ENCODE data around the gene SNX25. TPM values are rescaled to one million over a fixed set of nuclear protein-coding genes. Genes with fewer than 3 reads are reported as not detected.

The SNX25 gene
- total RNA-seq, 1 experiment from 2014 or later, result 16.7 TPM

DNA sequence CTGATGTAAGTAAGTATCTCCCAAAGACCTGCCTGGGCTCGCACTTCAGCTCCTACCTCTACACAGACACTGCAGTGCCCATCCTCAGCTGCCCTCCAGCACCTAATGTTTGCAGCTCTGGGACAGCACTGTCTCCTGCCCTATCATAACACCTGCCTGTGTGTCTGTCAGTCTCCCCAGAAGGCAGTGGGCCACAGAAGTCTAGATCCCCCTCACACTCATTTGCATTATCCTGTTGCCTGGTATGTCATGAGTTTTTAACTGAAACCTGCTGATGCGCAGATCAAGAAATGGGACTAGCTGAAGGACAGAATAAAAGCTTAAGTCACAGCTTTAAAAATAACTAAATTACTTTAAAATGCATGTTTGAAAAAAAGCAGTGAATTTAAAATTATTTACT is 143.3 kb downstream of the SNX25 start:
- no peak overlapping the region for H3K27ac ChIP-seq (ENCODE audit: low read length)
- POLR2A ChIA-PET, result no interaction called here
- intact Hi-C loops (cut with micrococcal nuclease; ENCODE audit: unreplicated experiment), result no loop called here
- in situ Hi-C loops (cut with HindIII; ENCODE audit: low pct_unique_long_range_greater_than_20kb, low sequenced_read_pairs), result no loop called here
- no peak overlapping the region for H3K4me3 ChIP-seq (ENCODE audit: low read depth in 2 of 2, low read length in 2 of 2)
- H3K4me1 ChIP-seq (ENCODE audit: control insufficient read depth, insufficient read depth, low read length), result no peaks in the 10 kb centered on the region
- no peaks in the 10 kb centered on the region; the same call in 1 of the 2 replicates for H3K36me3 ChIP-seq (ENCODE audit: control insufficient read depth, insufficient read depth, low read length)
- DNase-seq (ENCODE audit: low read depth, low spot score) (no peak), ATAC-seq (no peak)
- CTCF ChIA-PET, result no interaction called here
- no TSS peak for BruUV-seq (replicated peaks)
- TF ChIP-seq, protein P1, sequence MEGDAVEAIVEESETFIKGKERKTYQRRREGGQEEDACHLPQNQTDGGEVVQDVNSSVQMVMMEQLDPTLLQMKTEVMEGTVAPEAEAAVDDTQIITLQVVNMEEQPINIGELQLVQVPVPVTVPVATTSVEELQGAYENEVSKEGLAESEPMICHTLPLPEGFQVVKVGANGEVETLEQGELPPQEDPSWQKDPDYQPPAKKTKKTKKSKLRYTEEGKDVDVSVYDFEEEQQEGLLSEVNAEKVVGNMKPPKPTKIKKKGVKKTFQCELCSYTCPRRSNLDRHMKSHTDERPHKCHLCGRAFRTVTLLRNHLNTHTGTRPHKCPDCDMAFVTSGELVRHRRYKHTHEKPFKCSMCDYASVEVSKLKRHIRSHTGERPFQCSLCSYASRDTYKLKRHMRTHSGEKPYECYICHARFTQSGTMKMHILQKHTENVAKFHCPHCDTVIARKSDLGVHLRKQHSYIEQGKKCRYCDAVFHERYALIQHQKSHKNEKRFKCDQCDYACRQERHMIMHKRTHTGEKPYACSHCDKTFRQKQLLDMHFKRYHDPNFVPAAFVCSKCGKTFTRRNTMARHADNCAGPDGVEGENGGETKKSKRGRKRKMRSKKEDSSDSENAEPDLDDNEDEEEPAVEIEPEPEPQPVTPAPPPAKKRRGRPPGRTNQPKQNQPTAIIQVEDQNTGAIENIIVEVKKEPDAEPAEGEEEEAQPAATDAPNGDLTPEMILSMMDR (IDR thresholded peaks at IDR 0.05), result no peak
- TF ChIP-seq TCF7L2 (IDR thresholded peaks at IDR 0.05; ENCODE audit: low read depth, low read length) (no peak), POLR2AphosphoS5 (IDR thresholded peaks at IDR 0.05; ENCODE audit: low read depth, low read length) (no peak), SIN3A (IDR thresholded peaks at IDR 0.05; ENCODE audit: borderline replicate concordance, insufficient read depth, low read depth, low read length) (no peak)
- TF ChIP-seq, protein P2, sequence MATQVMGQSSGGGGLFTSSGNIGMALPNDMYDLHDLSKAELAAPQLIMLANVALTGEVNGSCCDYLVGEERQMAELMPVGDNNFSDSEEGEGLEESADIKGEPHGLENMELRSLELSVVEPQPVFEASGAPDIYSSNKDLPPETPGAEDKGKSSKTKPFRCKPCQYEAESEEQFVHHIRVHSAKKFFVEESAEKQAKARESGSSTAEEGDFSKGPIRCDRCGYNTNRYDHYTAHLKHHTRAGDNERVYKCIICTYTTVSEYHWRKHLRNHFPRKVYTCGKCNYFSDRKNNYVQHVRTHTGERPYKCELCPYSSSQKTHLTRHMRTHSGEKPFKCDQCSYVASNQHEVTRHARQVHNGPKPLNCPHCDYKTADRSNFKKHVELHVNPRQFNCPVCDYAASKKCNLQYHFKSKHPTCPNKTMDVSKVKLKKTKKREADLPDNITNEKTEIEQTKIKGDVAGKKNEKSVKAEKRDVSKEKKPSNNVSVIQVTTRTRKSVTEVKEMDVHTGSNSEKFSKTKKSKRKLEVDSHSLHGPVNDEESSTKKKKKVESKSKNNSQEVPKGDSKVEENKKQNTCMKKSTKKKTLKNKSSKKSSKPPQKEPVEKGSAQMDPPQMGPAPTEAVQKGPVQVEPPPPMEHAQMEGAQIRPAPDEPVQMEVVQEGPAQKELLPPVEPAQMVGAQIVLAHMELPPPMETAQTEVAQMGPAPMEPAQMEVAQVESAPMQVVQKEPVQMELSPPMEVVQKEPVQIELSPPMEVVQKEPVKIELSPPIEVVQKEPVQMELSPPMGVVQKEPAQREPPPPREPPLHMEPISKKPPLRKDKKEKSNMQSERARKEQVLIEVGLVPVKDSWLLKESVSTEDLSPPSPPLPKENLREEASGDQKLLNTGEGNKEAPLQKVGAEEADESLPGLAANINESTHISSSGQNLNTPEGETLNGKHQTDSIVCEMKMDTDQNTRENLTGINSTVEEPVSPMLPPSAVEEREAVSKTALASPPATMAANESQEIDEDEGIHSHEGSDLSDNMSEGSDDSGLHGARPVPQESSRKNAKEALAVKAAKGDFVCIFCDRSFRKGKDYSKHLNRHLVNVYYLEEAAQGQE (IDR thresholded peaks at IDR 0.05; ENCODE audit: insufficient read depth in 1 of 2, low read depth in 2 of 2, low read length in 1 of 2), result no peak
- no peaks in the 10 kb centered on the region for H3K9me3 ChIP-seq (ENCODE audit: control insufficient read depth, insufficient read depth, low read depth, low read length)
- H3K27me3 ChIP-seq (ENCODE audit: control insufficient read depth, insufficient read depth, low read length), result no peaks in the 10 kb centered on the region

DNA sequence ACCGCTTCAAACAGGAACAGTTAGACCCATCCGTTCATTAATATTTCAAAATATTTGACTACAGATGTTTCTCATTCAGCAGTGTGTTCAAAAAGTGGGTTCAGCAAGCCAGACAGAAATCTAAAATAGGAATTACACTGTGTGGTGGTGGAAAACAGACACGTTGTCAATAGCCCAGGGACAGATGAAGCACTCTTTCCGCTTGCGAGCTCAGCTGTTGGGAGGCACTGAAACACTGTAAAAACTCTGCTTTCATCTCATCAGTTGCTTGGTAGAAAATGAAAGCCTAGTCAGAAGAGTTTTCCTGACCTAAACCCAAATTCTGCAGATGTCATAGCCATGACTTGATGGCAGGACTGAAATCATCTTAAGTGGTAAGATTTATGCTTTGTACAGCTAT is 147.8 kb downstream of the SNX25 start:
- H3K4me3 ChIP-seq (ENCODE audit: low read depth in 2 of 2, low read length in 2 of 2), result no peak overlapping the region
- ATAC-seq, result no peak
- CTCF ChIA-PET, result no interaction called here
- intact Hi-C loops (cut with micrococcal nuclease; ENCODE audit: unreplicated experiment), result no loop called here
- no peaks in the 10 kb centered on the region for H3K27me3 ChIP-seq (ENCODE audit: control insufficient read depth, insufficient read depth, low read length)
- no peaks in the 10 kb centered on the region for H3K4me1 ChIP-seq (ENCODE audit: control insufficient read depth, insufficient read depth, low read length)
- TF ChIP-seq, protein P1 (IDR thresholded peaks at IDR 0.05), result no peak
- TF ChIP-seq SIN3A (IDR thresholded peaks at IDR 0.05; ENCODE audit: borderline replicate concordance, insufficient read depth, low read depth, low read length) (no peak), TCF7L2 (IDR thresholded peaks at IDR 0.05; ENCODE audit: low read depth, low read length) (no peak), POLR2AphosphoS5 (IDR thresholded peaks at IDR 0.05; ENCODE audit: low read depth, low read length) (no peak)
- TF ChIP-seq, protein P2 (IDR thresholded peaks at IDR 0.05; ENCODE audit: insufficient read depth in 1 of 2, low read depth in 2 of 2, low read length in 1 of 2), result no peak
- no TSS peak for BruUV-seq (replicated peaks)
- no peaks in the 10 kb centered on the region; the same call in 1 of the 2 replicates for H3K36me3 ChIP-seq (ENCODE audit: control insufficient read depth, insufficient read depth, low read length)
- in situ Hi-C loops (cut with HindIII; ENCODE audit: low pct_unique_long_range_greater_than_20kb, low sequenced_read_pairs), result no loop called here
- POLR2A ChIA-PET, result no interaction called here
- H3K27ac ChIP-seq (ENCODE audit: low read length), result no peak overlapping the region
- no peak for DNase-seq (ENCODE audit: low read depth, low spot score)
- no peaks in the 10 kb centered on the region for H3K9me3 ChIP-seq (ENCODE audit: control insufficient read depth, insufficient read depth, low read depth, low read length)
